Skeletal muscle satellite cell (primary cell): Measurements from ENCODE around the gene KIF18B.
"Not testable (repeated sequence)": the region's sequence is repeated elsewhere in the genome, so short reads cannot be mapped to it uniquely, and the experiment has no call there.

ENCODE experiments used
- H3K27me3 ChIP-seq: 2 replicates; pipeline ENCODE4 v1.7.0; 2013; ENCODE audit warnings: low read length; ENCODE audit not compliant: control insufficient read depth, insufficient read depth
- H3K36me3 ChIP-seq: 2 replicates; pipeline ENCODE4 v1.7.0; 2013; ENCODE audit warnings: mild to moderate bottlenecking, control low read depth, low read length; ENCODE audit not compliant: insufficient read depth
- H3K4me1 ChIP-seq: 2 replicates; pipeline ENCODE4 v1.7.0; 2013; ENCODE audit warnings: low read length; ENCODE audit not compliant: control insufficient read depth, insufficient read depth
- H3K4me2 ChIP-seq: 2 replicates; pipeline ENCODE4 v1.7.0; 2013; ENCODE audit warnings: mild to moderate bottlenecking, low read length
- H3K4me3 ChIP-seq: 2 replicates; pipeline ENCODE4 v1.7.0; 2013; ENCODE audit warnings: low read length
- H3K9ac ChIP-seq: 2 replicates; pipeline ENCODE4 v1.7.0; 2013; ENCODE audit warnings: mild to moderate bottlenecking, low read depth, low read length, moderate library complexity
- H3K9me3 ChIP-seq: replicated peaks from 2 replicates; pipeline ENCODE4 v1.7.0; 2013; ENCODE audit warnings: mild to moderate bottlenecking, control low read depth, low read length

The KIF18B gene

GRCh38 chr17:44952946-44953475, 5.4 kb upstream of the KIF18B start:
- no peak overlapping the region for H3K9ac ChIP-seq
- no peaks in the 10 kb centered on the region for H3K9me3 ChIP-seq
- H3K4me3 ChIP-seq: no peak overlapping the region
- no peaks in the 10 kb centered on the region for H3K36me3 ChIP-seq
- H3K4me1 ChIP-seq: peaks cover 22% of the 10 kb centered on the region
- H3K4me2 ChIP-seq: no peak overlapping the region
- no peaks in the 10 kb centered on the region for H3K27me3 ChIP-seq

- Histone ChIP-seq H3K9ac (peak overlapping the region; percentile 76), H3K4me2 (peak overlapping the region; percentile 91)
Measured at GRCh38 chr17:44948315-44948795, 782 bp upstream of the KIF18B start.

GRCh38 chr17:44945652-44946051, 1.9 kb downstream of the KIF18B start:
- H3K4me3 ChIP-seq, H3K36me3 ChIP-seq, H3K9me3 ChIP-seq, H3K9ac ChIP-seq, H3K27me3 ChIP-seq: not testable (repeated sequence)
- Histone ChIP-seq H3K4me1 (peaks cover 20% of the 10 kb centered on the region), H3K4me2 (peak overlapping the region; percentile 91)

More at GRCh38 chr17:44948315-44948795, 782 bp upstream of the KIF18B start:
- H3K4me1 ChIP-seq: peaks cover 6% of the 10 kb centered on the region
- no peaks in the 10 kb centered on the region for H3K36me3 ChIP-seq
- no peaks in the 10 kb centered on the region for H3K9me3 ChIP-seq
- H3K4me3 ChIP-seq: peak overlapping the region; percentile 83
- no peaks in the 10 kb centered on the region for H3K27me3 ChIP-seq

GRCh38 chr17:44942456-44942855, 5.1 kb downstream of the KIF18B start:
- no peaks in the 10 kb centered on the region for H3K27me3 ChIP-seq
- H3K4me1 ChIP-seq: peaks cover 20% of the 10 kb centered on the region
- no peak overlapping the region for H3K4me3 ChIP-seq
- H3K9ac ChIP-seq: no peak overlapping the region
- H3K36me3 ChIP-seq: peaks cover 7% of the 10 kb centered on the region
- H3K9me3 ChIP-seq: no peaks in the 10 kb centered on the region
- peak overlapping the region; percentile 34 for H3K4me2 ChIP-seq

GRCh38 chr17:44941712-44942331, 5.8 kb downstream of the KIF18B start:
- H3K36me3 ChIP-seq: peaks cover 7% of the 10 kb centered on the region
- no peaks in the 10 kb centered on the region for H3K27me3 ChIP-seq
- H3K4me3 ChIP-seq: peak overlapping the region; percentile 27
- H3K9ac ChIP-seq: no peak overlapping the region
- H3K4me1 ChIP-seq: peaks cover 20% of the 10 kb centered on the region
- no peaks in the 10 kb centered on the region for H3K9me3 ChIP-seq
- peak overlapping the region; percentile 34 for H3K4me2 ChIP-seq

GRCh38 chr17:44940768-44941167, 6.8 kb downstream of the KIF18B start:
- Histone ChIP-seq H3K9ac (no peak overlapping the region), H3K27me3 (no peaks in the 10 kb centered on the region), H3K4me3 (no peak overlapping the region)

GRCh38 chr17:44940317-44940716, 7.3 kb downstream of the KIF18B start:
- peaks cover 8% of the 10 kb centered on the region for H3K36me3 ChIP-seq
- no peaks in the 10 kb centered on the region for H3K9me3 ChIP-seq
- peak overlapping the region; percentile 10 for H3K4me2 ChIP-seq
- H3K4me1 ChIP-seq: peaks cover 20% of the 10 kb centered on the region
- no peak overlapping the region for H3K9ac ChIP-seq
- H3K4me3 ChIP-seq: no peak overlapping the region
- no peaks in the 10 kb centered on the region for H3K27me3 ChIP-seq

More at GRCh38 chr17:44940768-44941167, 6.8 kb downstream of the KIF18B start:
- no peaks in the 10 kb centered on the region for H3K9me3 ChIP-seq
- peaks cover 20% of the 10 kb centered on the region for H3K4me1 ChIP-seq
- H3K36me3 ChIP-seq: peaks cover 7% of the 10 kb centered on the region
- peak overlapping the region; percentile 10 for H3K4me2 ChIP-seq

GRCh38 chr17:44935116-44935515, 12.5 kb downstream of the KIF18B start:
- no peaks in the 10 kb centered on the region for H3K27me3 ChIP-seq
- H3K9me3 ChIP-seq: no peaks in the 10 kb centered on the region
- peaks cover 48% of the 10 kb centered on the region for H3K36me3 ChIP-seq
- no peak overlapping the region for H3K4me3 ChIP-seq
- no peak overlapping the region for H3K4me2 ChIP-seq
- H3K9ac ChIP-seq: no peak overlapping the region
- peaks cover 1% of the 10 kb centered on the region for H3K4me1 ChIP-seq

- Histone ChIP-seq H3K9ac (no peak overlapping the region), H3K27me3 (no peaks in the 10 kb centered on the region), H3K4me1 (no peaks in the 10 kb centered on the region), H3K36me3 (peaks cover 50% of the 10 kb centered on the region), H3K4me2 (no peak overlapping the region), H3K9me3 (no peaks in the 10 kb centered on the region), H3K4me3 (no peak overlapping the region)
Measured at GRCh38 chr17:44934745-44935105, 12.8 kb downstream of the KIF18B start.

- Histone ChIP-seq H3K4me2 (no peak overlapping the region), H3K4me1 (no peaks in the 10 kb centered on the region), H3K27me3 (no peaks in the 10 kb centered on the region), H3K9ac (no peak overlapping the region), H3K36me3 (peaks cover 52% of the 10 kb centered on the region), H3K4me3 (no peak overlapping the region), H3K9me3 (no peaks in the 10 kb centered on the region)
Measured at GRCh38 chr17:44933824-44934744, 13.5 kb downstream of the KIF18B start.

- H3K9me3 ChIP-seq: no peaks in the 10 kb centered on the region
- no peak overlapping the region for H3K4me3 ChIP-seq
- H3K36me3 ChIP-seq: peaks cover 53% of the 10 kb centered on the region
- no peaks in the 10 kb centered on the region for H3K27me3 ChIP-seq
- no peaks in the 10 kb centered on the region for H3K4me1 ChIP-seq
- H3K4me2 ChIP-seq: no peak overlapping the region
- H3K9ac ChIP-seq: no peak overlapping the region
Measured at GRCh38 chr17:44932787-44933097, 14.8 kb downstream of the KIF18B start.
